ENCODE data around the gene TNFRSF19. TPM values are rescaled to one million over a fixed set of nuclear protein-coding genes. Genes with fewer than 3 reads are reported as not detected.

The TNFRSF19 gene
- total and polyA plus RNA-seq, 8 donors: 1.2 to 14.0 (median 2.7) TPM; not detected in 1

- Histone ChIP-seq H3K9me3 (no peaks in the 10 kb centered on the region), H3K27me3 (no peaks in the 10 kb centered on the region), H3K4me1 (peaks cover 0 to 10% (median 5%) of the 10 kb centered on the region in 4 donors), H3K27ac (no peak overlapping the region), H3K4me3 (no peak overlapping the region), H3K36me3 (no peaks in the 10 kb centered on the region)
- no peak for TF ChIP-seq POLR2A (IDR thresholded peaks at IDR 0.05)
- no peak for TF ChIP-seq POLR2AphosphoS5 (IDR thresholded peaks at IDR 0.05)
- no peak for TF ChIP-seq EP300 (IDR thresholded peaks at IDR 0.05)
- TF ChIP-seq CTCF (IDR thresholded peaks at IDR 0.05): no peak
- 60 to 74% (median 72%) methylated on average over 4 of the region's 4 CpGs for WGBS, 5 donors
- no peak for DNase-seq
- intact Hi-C loops (cut with DNase I; ENCODE audit: low total_unique reads): no loop called here
These were observed 18.8 kb upstream of the TNFRSF19 start for GRCh38 chr13:23551213-23552008.

DNA sequence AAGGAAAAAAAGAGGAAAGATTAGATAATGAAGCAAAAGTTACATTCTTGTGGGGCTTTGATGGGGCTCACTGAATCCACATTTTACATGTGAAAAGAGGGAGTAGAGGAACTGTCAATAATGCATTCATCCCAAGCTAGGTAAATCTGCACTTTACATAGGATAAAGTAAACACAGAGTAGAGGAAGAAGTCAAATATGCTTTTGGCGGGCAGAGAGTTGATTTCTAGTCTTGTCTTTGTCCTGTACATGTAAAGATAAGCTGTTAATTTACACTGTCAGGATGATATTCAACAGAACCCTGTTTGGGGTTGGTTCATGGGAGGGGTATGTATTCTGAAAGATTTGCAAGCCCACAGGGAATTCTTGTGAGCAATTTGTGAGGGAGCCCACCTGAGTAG lies 18.0 kb upstream of the TNFRSF19 start:
- no peaks in the 10 kb centered on the region for H3K36me3 ChIP-seq
- H3K9me3 ChIP-seq: no peaks in the 10 kb centered on the region
- intact Hi-C loops (cut with DNase I; ENCODE audit: low total_unique reads): no loop called here
- peaks cover 0 to 6% (median 3%) of the 10 kb centered on the region in 4 donors for H3K4me1 ChIP-seq
- 22 to 43% (median 35%) methylated on average over 1 of the region's 1 CpG for WGBS, 5 donors
- DNase-seq: no peak
- no peak overlapping the region for H3K4me3 ChIP-seq
- no peak for TF ChIP-seq POLR2A (IDR thresholded peaks at IDR 0.05)
- H3K27me3 ChIP-seq: no peaks in the 10 kb centered on the region
- H3K27ac ChIP-seq: no peak overlapping the region

- H3K4me1 ChIP-seq: peaks cover 0 to 6% (median under 1%) of the 10 kb centered on the region in 4 donors
- 81 to 98% (median 94%) methylated on average over 2 of the region's 2 CpGs for WGBS, 5 donors
- no peaks in the 10 kb centered on the region for H3K27me3 ChIP-seq
- no peak overlapping the region for H3K27ac ChIP-seq
- no peaks in the 10 kb centered on the region for H3K9me3 ChIP-seq
- TF ChIP-seq CTCF (IDR thresholded peaks at IDR 0.05) (no peak), EP300 (IDR thresholded peaks at IDR 0.05) (no peak), POLR2AphosphoS5 (IDR thresholded peaks at IDR 0.05) (no peak), POLR2A (IDR thresholded peaks at IDR 0.05) (no peak)
- no peaks in the 10 kb centered on the region for H3K36me3 ChIP-seq
- DNase-seq: no peak
- intact Hi-C loops (cut with DNase I; ENCODE audit: low total_unique reads): no loop called here
- H3K4me3 ChIP-seq: no peak overlapping the region
These were observed 17.6 kb upstream of the TNFRSF19 start for GRCh38 chr13:23552661-23553060.

GRCh38 chr13:23554000-23554399 lies 16.2 kb upstream of the TNFRSF19 start:
- H3K9me3 ChIP-seq: no peaks in the 10 kb centered on the region
- H3K27me3 ChIP-seq: no peaks in the 10 kb centered on the region
- no peaks in the 10 kb centered on the region for H3K36me3 ChIP-seq
- TF ChIP-seq POLR2AphosphoS5 (IDR thresholded peaks at IDR 0.05) (no peak), POLR2A (IDR thresholded peaks at IDR 0.05) (no peak), CTCF (IDR thresholded peaks at IDR 0.05) (no peak), EP300 (IDR thresholded peaks at IDR 0.05) (no peak)
- 54 to 85% (median 76%) methylated on average over 3 of the region's 3 CpGs for WGBS, 5 donors
- no peak overlapping the region for H3K4me3 ChIP-seq
- no peak for DNase-seq
- no peak overlapping the region for H3K27ac ChIP-seq
- H3K4me1 ChIP-seq: peaks cover 3 to 13% (median 6%) of the 10 kb centered on the region in 4 donors
- intact Hi-C loops (cut with DNase I; ENCODE audit: low total_unique reads): no loop called here

DNA sequence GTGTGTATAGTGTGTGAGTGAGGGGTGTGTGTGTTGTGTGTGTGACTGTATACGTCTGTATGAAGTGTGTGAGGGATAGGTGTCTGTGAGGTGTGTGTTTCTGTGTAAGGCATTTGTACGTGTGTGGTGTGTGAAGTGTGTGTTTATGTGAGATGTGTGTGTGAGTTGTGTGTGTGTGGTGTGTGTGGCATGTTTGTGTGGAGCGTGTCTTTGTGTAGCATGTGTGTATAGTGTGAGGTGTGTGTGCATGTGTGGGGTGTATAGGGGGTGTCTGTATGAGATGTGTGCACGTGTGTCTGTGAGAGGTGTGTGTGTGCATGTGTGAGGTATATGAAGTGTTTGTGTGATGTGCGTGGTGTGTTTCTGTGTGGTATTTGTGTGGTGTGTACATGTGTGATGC lies 13.2 kb upstream of the TNFRSF19 start:
- Histone ChIP-seq H3K4me1 (peaks cover 8 to 12% (median 11%) of the 10 kb centered on the region in 4 donors), H3K4me3 (no peak overlapping the region), H3K27ac (no peak overlapping the region), H3K36me3 (no peaks in the 10 kb centered on the region), H3K27me3 (no peaks in the 10 kb centered on the region), H3K9me3 (no peaks in the 10 kb centered on the region)
- TF ChIP-seq POLR2AphosphoS5 (IDR thresholded peaks at IDR 0.05): no peak
- TF ChIP-seq EP300 (IDR thresholded peaks at IDR 0.05): no peak
- TF ChIP-seq POLR2A (IDR thresholded peaks at IDR 0.05): no peak
- no peak for TF ChIP-seq CTCF (IDR thresholded peaks at IDR 0.05)
- DNase-seq: no peak
- intact Hi-C loops (cut with DNase I; ENCODE audit: low total_unique reads): no loop called here
- WGBS, 5 donors: 70 to 80% (median 74%) methylated on average over 5 of the region's 5 CpGs

Data from stomach (tissue), 9 donors.